GM15510 (cell line): ENCODE data around the gene TUT7.

Source experiments
- POLR2A ChIP-seq: IDR thresholded peaks from 3 replicates; pipeline ENCODE4 v1.6.1; 2011; ENCODE audit warnings: borderline replicate concordance; ENCODE audit not compliant: insufficient read length; ENCODE audit errors: extremely low read depth

TUT7 gene

DNA sequence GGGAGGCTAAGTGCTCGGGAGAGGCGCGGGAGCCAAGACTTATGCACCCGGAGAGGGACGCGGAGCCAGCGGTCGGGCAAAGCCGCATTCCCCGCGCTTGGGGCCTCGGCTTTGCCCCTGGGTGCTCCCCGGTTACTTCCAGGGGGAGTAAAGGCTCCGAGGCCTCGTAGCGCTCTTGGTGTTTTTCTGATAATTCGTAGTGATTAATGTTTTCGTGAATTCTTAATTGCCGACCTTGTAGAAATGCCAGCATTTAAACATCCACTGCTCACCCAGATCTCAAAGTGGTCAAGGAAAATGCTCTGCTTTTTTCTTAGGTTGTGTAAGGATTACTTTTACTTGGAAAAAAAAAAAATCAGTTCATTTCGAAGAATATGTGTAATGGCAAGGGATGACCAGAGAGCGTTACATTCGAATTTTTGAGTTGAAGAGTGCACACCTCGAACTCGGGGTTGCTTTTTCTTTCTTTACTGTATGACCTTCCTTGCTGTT, 654 bp upstream of the TUT7 start:
- no peak for TF ChIP-seq POLR2A

DNA sequence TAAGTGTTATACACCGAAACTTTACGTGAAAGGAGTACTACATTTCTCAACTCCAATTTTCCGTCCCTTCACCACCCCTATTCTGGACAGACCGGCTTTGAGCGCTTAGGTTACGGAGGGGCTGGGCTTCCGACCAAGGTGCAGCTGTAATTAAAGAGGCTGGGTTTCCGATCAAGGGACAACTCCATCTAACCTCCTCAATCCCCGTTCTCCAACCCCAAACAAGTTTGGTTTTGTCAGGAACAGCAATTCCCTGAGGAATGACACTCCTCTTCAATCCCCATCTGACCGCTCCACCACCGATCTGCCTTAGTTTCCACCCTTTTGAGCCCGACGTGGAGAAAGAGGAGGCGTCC, 577 bp downstream of the TUT7 start:
- no peak for TF ChIP-seq POLR2A

DNA sequence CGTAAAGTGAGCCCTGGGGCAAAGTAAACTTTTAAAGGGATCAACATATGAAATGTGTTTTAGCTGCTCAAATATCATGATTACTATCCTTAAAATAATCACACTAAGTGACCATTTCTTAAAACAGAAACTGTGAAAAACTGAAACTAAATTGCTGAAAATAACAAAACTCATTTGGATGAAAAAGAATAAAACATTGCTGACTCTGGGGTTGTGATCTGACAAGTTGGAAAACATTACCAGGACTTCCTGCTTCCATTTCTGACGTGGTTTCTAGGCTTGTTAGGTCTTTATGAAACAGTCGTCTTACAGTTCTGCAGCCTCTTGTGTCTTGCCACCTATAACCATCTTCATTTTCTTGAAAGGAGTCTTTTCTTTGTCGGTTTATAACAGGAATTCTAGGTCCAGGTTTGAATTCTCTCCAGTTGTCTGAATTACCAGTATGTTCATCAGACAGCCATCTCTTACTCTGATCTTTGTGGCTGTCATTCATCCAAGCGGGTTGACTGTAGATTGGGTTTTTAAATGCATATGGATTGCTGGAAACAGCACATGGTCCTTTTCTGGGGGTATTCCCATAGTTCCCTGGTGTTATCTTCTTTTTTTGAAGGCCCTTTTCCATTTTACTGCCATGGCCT, 1.7 kb downstream of the TUT7 start:
- TF ChIP-seq POLR2A, result no peak

DNA sequence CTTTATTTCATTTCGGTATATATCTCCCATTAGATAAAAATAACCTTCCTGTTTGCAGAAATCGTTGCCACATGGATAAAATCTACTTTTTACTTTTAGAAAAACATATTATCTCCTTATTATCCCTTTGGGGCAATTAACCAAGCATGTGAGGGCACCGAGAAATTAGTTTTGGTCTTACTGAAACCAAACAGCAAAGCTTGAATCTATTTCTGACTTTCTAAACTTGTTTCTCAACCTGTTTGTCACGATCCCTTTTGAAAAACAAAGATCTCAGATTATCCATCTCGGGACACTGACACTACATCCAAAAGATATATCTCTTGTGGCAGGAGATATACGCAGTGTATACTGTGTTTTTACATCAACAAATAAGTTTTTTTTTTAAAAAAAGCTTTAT, 2.3 kb downstream of the TUT7 start:
- no peak for TF ChIP-seq POLR2A

DNA sequence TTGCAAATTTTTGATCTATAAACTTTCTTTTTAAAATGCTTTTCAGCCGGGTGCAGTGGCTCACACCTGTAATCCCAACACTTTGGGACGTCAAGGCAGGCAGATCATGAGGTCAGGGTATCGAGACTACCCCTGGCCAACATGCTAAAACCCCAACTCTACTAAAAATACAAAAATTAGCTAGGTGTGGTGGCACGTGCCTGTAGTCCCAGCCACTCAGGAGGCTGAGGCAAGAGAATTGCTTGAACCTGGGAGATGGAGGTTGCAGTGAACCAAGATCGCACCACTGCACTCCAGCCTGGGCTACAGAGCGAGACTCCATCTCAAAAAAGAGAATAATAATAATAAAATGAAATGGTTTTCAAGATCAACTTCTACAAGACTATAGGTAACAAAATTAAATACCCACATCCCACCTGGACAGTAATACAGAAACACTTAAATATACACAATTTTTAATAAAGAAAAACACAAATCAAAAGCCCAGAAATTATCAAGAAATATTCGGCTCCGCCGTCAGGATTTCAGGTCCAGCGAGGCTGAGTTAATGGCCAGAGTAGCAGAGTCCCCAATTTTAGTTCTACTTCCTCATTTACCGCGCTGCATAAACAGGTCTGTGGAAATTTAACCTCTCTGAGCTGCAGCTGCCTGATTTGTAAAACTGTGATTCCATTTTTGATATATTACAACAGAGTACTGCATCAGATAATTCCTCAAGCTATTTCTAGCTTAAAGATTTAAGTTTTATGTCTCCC, 4.0 kb downstream of the TUT7 start:
- TF ChIP-seq POLR2A, result no peak

DNA sequence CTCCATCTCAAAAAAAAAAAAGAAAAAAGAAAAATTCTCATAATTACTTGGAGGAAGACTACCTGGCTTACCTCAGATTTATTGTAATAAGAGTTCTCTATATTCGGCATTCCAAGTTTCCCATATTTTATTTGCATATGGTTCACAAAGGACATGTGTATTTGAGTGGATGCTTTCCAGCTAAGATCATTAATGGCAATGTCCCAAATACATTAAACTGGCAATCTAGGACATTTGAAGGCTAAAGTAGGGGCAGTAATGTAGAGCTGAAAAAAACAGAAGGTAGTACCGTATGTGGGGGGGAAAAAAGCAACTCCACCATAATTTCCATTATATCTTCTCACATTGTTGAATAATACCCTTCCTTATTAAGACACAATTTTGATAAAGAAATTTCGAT, 4.9 kb downstream of the TUT7 start:
- TF ChIP-seq POLR2A, result no peak

DNA sequence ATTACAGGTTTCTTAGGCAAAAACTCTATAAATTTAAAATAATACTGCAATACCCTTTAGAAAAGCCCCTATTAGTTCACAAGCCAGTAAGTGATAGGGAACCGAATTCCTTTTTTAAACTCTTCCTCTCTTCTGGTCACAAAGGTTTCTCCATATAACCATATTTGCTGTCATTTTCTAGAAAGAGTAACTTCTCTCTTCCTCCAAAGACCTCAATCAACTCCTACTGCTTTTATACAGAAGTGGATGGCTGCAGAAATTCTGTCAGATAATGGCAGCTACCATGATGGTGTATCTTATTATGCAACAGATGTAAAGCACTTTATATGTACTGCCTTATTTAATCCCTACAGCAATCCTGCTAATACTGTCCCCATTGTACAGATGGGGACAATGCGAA, 6.2 kb downstream of the TUT7 start:
- no peak for TF ChIP-seq POLR2A

DNA sequence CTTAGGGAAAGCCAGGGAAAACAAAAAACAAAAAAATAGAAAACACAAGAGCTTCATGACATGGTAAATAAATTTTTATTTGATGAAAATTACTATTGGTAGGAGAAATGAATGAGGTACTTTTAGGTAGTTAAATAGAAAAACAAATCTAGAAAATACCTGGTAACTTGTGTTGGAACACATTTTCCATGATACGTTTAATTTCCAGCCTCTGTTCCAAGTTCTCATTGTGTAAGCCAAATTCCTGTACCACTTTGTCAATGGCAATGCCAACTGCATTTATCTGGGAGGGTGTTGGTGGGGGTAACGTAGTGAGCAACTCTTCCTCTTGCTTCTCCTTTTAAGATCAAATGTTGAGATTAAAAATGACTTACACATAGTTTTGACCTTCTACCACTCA, 9.4 kb downstream of the TUT7 start:
- no peak for TF ChIP-seq POLR2A

DNA sequence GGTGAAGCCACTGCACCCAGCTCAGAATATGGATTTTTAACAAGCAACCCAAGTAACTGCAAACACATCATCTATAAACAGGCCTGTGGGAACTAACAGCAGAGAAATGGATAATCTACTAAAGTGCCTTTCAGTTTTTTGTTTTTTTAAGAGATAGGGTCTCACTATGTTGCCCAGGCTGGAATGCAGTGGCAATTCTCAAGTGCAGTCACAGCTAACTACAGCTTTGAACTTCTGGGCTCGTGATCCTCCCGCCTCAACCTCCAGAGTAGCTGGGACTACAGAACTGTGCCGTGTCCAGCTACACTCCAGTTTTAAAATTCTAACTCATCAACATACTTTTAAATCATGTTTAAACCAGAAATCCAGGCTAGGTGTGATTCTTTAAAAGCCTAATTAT, 11.9 kb downstream of the TUT7 start:
- TF ChIP-seq POLR2A, result no peak

DNA sequence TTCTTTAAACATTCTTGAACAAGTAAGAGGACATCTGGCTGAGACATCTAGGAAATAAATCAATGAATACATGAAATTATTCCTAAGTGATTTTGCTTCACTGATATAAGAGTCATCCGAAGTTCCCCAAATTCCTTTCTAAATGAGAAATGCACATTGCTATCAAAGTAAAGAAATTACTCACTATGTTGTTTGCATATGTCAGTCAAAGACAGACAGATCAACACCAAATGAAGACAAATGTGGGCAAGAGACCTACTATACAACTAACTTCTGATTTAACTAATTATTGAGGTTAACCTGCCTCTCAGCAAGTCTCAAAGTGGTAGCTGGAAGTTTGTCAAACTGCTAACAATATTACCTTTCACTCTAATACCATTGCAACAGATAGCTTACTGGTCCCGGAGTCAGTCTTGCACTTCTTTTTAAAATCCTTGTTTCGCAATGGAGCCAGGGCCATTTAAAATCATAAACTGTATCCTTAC, 13.2 kb downstream of the TUT7 start:
- TF ChIP-seq POLR2A, result no peak

DNA sequence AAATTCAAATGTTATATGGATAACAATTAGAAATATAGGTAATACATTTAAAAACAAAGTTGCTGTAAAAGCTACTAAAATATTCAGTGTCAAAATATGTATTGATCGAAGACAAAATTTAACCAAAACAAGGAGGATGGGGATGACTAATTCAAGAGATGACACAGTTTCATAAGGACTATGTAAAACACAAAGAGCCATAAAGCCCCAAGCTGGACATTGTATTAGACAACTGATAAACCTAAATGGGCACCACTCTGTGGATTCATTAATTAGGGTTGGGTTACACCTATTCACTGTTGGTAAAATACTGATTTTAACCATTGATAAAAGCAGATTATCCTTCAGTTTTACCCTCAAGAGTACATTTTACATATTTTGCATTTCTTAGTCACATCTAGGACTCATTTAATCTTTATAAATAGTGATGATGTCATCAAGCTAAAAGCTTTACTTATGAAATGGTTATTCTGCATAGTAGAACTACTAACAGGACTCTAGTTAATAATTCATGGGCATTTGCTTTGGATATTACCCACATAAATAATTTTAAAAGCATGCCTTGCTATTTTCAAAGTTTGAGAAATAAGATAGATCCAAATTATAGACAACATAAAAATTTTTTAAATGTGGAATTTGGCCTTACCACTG, 13.7 kb downstream of the TUT7 start:
- no peak for TF ChIP-seq POLR2A

DNA sequence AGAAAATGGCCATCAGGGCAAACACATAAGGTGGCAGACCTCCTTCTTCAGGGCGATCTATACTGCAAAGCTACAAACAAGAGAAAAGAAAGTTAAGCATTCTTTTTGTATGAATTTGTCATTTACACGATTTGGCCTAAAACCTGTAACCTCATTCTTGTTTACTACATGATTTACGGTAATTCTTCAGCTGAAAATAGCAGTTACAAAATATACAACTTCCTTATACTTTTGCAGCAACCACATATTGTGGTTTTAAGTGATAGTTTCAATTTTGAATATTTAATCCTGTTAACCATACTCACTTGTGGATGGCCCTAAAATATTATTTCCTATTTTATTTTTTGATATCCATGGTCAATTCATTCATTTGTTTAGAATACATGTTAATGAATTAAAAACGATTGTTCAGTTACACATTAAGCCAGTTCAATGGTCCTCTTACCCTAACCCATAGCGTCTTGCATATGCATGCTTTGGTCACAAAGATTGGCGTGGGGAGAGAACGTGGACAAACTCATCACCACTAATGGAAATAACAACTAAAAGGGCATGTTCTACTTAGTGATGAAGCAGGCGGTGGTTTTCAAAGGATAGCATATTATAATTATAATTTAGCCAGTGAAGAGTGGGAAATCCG, 16.6 kb downstream of the TUT7 start:
- TF ChIP-seq POLR2A, result no peak

DNA sequence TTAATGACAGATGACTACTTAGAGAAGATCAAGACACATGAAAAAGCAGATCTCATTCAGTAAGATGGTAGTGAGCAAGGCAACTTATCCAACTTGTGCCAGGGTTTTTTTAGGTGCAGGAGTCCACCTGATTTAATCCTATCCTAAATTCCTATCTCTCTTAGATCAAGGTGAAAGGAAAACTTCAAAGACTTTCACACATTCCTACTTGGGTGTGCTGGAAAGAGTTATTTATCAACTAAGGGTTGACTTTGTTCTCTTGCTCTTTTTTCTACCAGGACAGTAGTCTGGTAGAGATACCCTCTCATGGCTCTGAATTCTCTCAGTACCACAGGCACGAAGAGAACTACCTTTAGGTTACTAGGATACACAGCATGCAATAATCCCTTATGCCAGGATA, 18.2 kb downstream of the TUT7 start:
- TF ChIP-seq POLR2A, result no peak

DNA sequence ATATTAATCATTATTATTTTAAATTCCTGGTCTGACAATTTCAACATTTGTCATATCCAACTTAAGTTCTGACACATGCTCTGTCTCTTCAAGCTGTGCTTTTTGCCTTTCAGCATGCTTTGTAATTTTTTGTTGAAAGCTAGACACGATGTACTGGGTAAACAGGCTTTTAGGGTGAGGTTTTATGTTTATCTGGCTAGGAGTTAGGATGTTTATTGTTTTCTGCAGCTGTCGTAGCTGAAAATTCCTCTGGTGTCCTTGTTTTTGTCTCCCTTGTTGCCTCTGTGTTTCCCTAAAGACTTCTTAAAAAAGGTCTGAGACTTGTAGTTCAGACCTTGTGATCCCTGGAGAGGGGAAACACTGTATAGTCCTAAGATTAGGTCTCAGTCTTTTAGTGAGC, 20.6 kb downstream of the TUT7 start:
- TF ChIP-seq POLR2A, result no peak

DNA sequence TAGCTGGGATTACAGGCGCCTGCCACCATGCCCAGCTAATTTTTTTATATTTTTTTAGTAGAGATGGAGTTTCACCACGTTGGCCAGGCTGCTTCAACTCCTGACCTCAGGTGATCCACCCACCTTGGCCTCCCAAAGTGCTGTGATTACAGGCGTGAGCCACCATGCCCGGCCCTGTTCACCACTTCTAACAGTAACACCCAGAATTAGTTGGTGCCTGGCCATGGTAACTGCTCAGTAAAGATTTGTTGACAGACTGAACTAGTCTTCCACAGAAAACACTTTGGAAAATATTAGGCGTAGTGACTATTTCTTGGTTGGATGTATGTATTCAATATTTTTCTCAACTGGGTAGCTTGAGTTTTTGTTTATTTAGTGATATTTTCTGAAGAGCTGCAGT, 24.0 kb downstream of the TUT7 start:
- no peak for TF ChIP-seq POLR2A
